Panc1 (cell line): ENCODE data around the gene KLF15. TPM values are rescaled to one million over a fixed set of nuclear protein-coding genes. Genes with fewer than 3 reads are reported as not detected.

Source experiments
- ATAC-seq: fragments of 200-7000 bp; cut with Tn5 transposase; 2 replicates; pipeline ENCODE4 v1.9.1; 2020; ENCODE audit warnings: mild to moderate bottlenecking, moderate library complexity
- BruUV-seq: library from RNA; stranded (reverse); fragments of 400-500 nt; replicated peaks from 2 replicates; lab custom pipeline; 2021; lab: Mats Ljungman, UMichigan
- CTCF ChIA-PET: fragments of 300-600 bp; sonication (Branson Sonifier 250); formaldehyde crosslinking; loops from one replicate; lab custom pipeline; 2022; ENCODE audit warnings: antibody characterized with exemption; lab: Charles Lee
- POLR2A ChIA-PET: fragments of 300-600 bp; sonication (Branson Sonifier 250); formaldehyde crosslinking; loops from one replicate; lab custom pipeline; 2022; ENCODE audit warnings: antibody characterized with exemption; lab: Charles Lee
- DNase-seq: peaks from one replicate; pipeline ENCODE4 v3.0.0-alpha.2; 2010; ENCODE audit warnings: low read depth, low spot score
- H3K27ac ChIP-seq: 2 replicates; pipeline ENCODE4 v1.5.1; 2011; ENCODE audit warnings: mild to moderate bottlenecking, low read length, inconsistent platforms
- H3K27me3 ChIP-seq: fragments of 200-500 bp; sonication (Bioruptor generic); 2 replicates; pipeline ENCODE4 v1.6.0; 2014; ENCODE audit warnings: low read length, inconsistent platforms; ENCODE audit not compliant: control insufficient read depth, insufficient read depth
- H3K36me3 ChIP-seq: fragments of 200-500 bp; sonication (Bioruptor generic); 2 replicates; pipeline ENCODE4 v1.5.1; 2014; ENCODE audit warnings: inconsistent platforms, mild to moderate bottlenecking, low read length, moderate library complexity; ENCODE audit not compliant: control insufficient read depth, insufficient read depth
- H3K4me1 ChIP-seq: 2 replicates; pipeline ENCODE4 v1.5.1; 2011; ENCODE audit warnings: inconsistent platforms, mild to moderate bottlenecking, low read length, moderate library complexity; ENCODE audit not compliant: control insufficient read depth, insufficient read depth
- H3K4me3 ChIP-seq, 2 experiments: 2 replicates each; pipeline ENCODE4 v1.5.1; 2011 to 2012; ENCODE audit warnings: low read depth in 2 of 2, low read length in 2 of 2, mild to moderate bottlenecking in 2 of 2, inconsistent platforms in 1 of 2, moderate library complexity in 1 of 2
- H3K9me3 ChIP-seq: fragments of 200-500 bp; sonication (Bioruptor generic); 2 replicates; pipeline ENCODE4 v1.5.1; 2014; ENCODE audit warnings: low read depth, mild to moderate bottlenecking, inconsistent platforms, low read length, moderate library complexity; ENCODE audit not compliant: control insufficient read depth, insufficient read depth
- CTCF ChIP-seq: fragments of 450-650 bp; IDR thresholded peaks from 2 replicates; pipeline ENCODE4 v1.5.1; 2017; ENCODE audit warnings: mild to moderate bottlenecking
- POLR2AphosphoS5 ChIP-seq: IDR thresholded peaks from 2 replicates; pipeline ENCODE4 v1.6.1; 2012; ENCODE audit warnings: mild to moderate bottlenecking, low read depth, low read length, moderate library complexity
- REST ChIP-seq, 2 experiments: IDR thresholded peaks; 2 replicates each; pipeline ENCODE4 v1.6.1; 2011 to 2012; ENCODE audit warnings: low read depth in 2 of 2, control low read depth in 1 of 2, low read length in 1 of 2, mild to moderate bottlenecking in 1 of 2, moderate library complexity in 1 of 2; ENCODE audit not compliant: insufficient read depth in 1 of 2
- SIN3A ChIP-seq: IDR thresholded peaks from 2 replicates; pipeline ENCODE4 v1.6.1; 2012; ENCODE audit warnings: low read depth, mild to moderate bottlenecking, low read length, moderate library complexity, borderline replicate concordance; ENCODE audit not compliant: insufficient read depth
- TCF7L2 ChIP-seq: IDR thresholded peaks from 2 replicates; pipeline ENCODE4 v1.6.1; 2011; ENCODE audit warnings: mild to moderate bottlenecking, low read depth, low read length, inconsistent platforms
- in situ Hi-C: cut with HindIII; loops from 2 replicates; pipeline ENCODE4 v1.10.0; 2016; ENCODE audit warnings: low sequenced_read_pairs, low pct_unique_long_range_greater_than_20kb
- intact Hi-C: fragments of 100-400 bp; cut with micrococcal nuclease; formaldehyde crosslinking; loops from one replicate; pipeline ENCODE4 v1.10.0; 2022; ENCODE audit not compliant: unreplicated experiment
- total RNA-seq: library from RNA; stranded (reverse); gene quantifications from one replicate; pipeline ENCODE4 v1.2.1, GENCODE V29; 2021; ENCODE audit not compliant: unreplicated experiment

KLF15 gene
- total RNA-seq, 1 experiment from 2014 or later: 0.10 TPM

DNA sequence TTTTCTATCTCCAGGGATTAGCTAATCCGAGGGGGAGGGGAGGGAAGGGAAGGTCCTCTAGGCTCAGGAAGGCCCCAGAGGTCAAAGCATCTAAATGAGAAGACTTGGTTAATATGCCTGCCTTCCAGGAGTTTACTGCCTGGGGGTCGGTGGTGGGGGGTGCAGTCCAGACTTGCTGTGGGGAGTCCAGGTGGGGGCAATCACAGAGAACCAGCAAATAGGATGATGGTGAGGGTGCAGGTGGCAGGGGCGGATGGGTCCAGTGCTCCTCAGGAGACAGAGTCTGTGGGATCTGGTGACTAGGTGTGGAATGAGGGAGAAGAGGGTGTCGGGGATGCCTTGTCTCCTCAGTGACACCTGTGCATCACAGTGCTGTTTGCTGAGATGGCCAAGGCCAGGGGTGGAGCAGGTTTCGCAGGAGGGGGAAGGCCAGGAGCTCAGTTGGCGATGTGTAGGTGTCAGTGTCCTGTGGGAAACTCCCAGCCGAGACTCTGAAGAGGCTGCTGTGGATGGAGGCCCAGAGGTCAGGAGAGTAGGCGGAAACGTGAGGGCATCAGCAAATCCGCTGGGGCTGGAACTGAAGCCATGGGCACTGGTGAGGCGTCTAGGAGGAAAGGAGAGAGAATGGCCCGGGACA, 45.6 kb upstream of the KLF15 start:
- in situ Hi-C loops: no loop called here
- intact Hi-C loops: no loop called here
- no peak overlapping the region for H3K4me3 ChIP-seq
- no peaks in the 10 kb centered on the region for H3K36me3 ChIP-seq
- TF ChIP-seq CTCF: no peak
- no peak for TF ChIP-seq POLR2AphosphoS5
- TF ChIP-seq REST (IDR thresholded peaks at IDR 0.05; ENCODE audit: insufficient read depth in 1 of 2, low read depth in 2 of 2, low read length in 1 of 2): no peak
- no peak for TF ChIP-seq TCF7L2
- no peak for TF ChIP-seq SIN3A
- H3K4me1 ChIP-seq: no peaks in the 10 kb centered on the region
- no peaks in the 10 kb centered on the region for H3K9me3 ChIP-seq
- no peak for ATAC-seq
- no TSS peak for BruUV-seq
- peaks cover 3% of the 10 kb centered on the region; the same call in 1 of the 2 replicates for H3K27me3 ChIP-seq
- ChIA-PET POLR2A (no interaction called here), CTCF (no interaction called here)
- no peak overlapping the region for H3K27ac ChIP-seq
- no peak for DNase-seq

GRCh38 chr3:126402178-126402577, 45.0 kb upstream of the KLF15 start:
- BruUV-seq: no TSS peak
- CTCF ChIA-PET: no interaction called here
- TF ChIP-seq POLR2AphosphoS5: no peak
- no peak for TF ChIP-seq SIN3A
- no peak for TF ChIP-seq TCF7L2
- TF ChIP-seq CTCF: no peak
- TF ChIP-seq REST (IDR thresholded peaks at IDR 0.05; ENCODE audit: insufficient read depth in 1 of 2, low read depth in 2 of 2, low read length in 1 of 2): no peak
- Histone ChIP-seq H3K4me1 (no peaks in the 10 kb centered on the region), H3K9me3 (no peaks in the 10 kb centered on the region), H3K27ac (no peak overlapping the region), H3K36me3 (no peaks in the 10 kb centered on the region), H3K27me3 (no peaks in the 10 kb centered on the region; the same call in 1 of the 2 replicates), H3K4me3 (no peak overlapping the region)
- DNase-seq: no peak
- in situ Hi-C loops: no loop called here
- POLR2A ChIA-PET: no interaction called here
- ATAC-seq: no peak
- intact Hi-C loops: no loop called here
